ENCODE results near the gene TICRR.

TICRR gene

DNA sequence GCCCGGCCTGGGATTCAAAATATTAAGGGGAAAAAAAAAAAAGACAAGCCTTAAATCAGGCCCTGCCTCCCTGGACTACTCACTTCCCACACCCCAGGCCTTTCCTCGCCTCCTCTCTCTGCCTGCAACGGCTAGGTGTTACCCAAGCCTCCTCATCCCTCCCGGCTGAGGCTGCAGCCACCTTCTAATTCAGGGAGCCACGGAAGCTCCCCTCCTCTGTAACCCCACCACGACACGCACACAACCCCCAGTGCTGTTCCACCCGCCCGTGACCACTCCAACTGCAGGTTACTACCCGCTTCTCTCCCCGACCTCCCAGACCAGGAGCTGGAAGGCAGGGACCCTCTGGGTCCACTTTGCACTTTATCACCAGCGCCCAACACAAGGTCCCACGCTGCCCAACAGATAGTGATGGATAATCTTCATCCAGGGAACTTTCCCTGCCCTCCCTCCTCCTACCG lies 79.1 kb downstream of the TICRR start:
- Mint-ChIP-seq H3K4me1 (peaks cover 12% of the 10 kb centered on the region), H3K27me3 (peaks cover 64% of the 10 kb centered on the region), H3K36me3 (ENCODE audit: insufficient read depth) (no peaks in the 10 kb centered on the region), H3K27ac (ENCODE audit: low read depth) (no peak overlapping the region), H3K9me3 (no peaks in the 10 kb centered on the region), H3K4me3 (peak overlapping the region; percentile 64)
- DNase-seq (ENCODE audit: low spot score in 2 of 2) (no peak), ATAC-seq (replicated peaks; ENCODE audit: extremely low read depth, poor library complexity, severe bottlenecking) (no peak)

- Mint-ChIP-seq H3K4me3 (peak within 1 kb of the TSS; percentile 64), H3K9me3 (no peaks in the 10 kb centered on the region), H3K27ac (ENCODE audit: low read depth) (no peak within 1 kb of the TSS), H3K4me1 (peaks cover 12% of the 10 kb centered on the region), H3K27me3 (peaks cover 72% of the 10 kb centered on the region), H3K36me3 (ENCODE audit: insufficient read depth) (no peaks in the 10 kb centered on the region)
- ATAC-seq (replicated peaks; ENCODE audit: extremely low read depth, poor library complexity, severe bottlenecking) (peak; percentile 40), DNase-seq (ENCODE audit: low spot score in 2 of 2) (no peak)
Measured at GRCh38 chr15:89654847-89655805, 79.9 kb downstream of the TICRR start, which contains the start of gene KIF7. Gene KIF7 (minus strand): TSS chr15:89655467. CDS start chr15:89652930, 2,537 bp downstream.

DNA sequence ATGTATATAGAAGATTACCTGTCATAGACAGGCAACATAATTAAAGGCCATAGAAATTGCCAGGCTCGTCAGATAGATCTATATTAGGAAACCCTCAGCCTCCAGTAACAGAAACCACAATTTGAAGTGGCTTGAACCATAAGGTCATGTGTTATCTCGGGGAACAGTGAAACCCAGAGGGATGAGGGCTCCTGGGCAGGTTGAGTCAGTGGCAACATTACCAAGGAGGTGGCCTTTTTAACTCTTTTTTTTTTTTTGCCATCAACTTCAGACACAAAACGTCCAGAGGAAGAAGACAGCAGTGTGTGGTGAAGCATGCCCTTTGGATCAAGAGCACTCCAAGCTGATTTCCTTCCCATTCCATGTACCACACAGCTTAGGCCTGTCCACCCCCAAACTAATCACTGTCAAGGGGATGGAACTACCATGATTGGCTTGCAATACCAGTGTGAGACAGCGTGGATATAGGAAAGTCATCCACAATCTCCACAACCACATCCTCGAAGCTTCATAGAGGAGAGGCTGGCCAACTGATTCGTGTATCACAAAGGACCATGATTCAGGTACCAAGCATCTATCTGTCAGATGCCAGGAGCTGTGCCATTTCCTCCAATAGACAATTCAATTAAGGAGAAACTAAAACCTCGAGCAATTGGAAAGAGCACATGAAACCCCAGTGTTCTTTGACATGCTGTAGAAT lies 81.0 kb downstream of the TICRR start:
- peak overlapping the region; percentile 64 for H3K4me3 Mint-ChIP-seq
- H3K27ac Mint-ChIP-seq (ENCODE audit: low read depth) = no peak overlapping the region
- no peaks in the 10 kb centered on the region for H3K36me3 Mint-ChIP-seq (ENCODE audit: insufficient read depth)
- peaks cover 12% of the 10 kb centered on the region for H3K4me1 Mint-ChIP-seq
- H3K9me3 Mint-ChIP-seq = no peaks in the 10 kb centered on the region
- no peak for DNase-seq (ENCODE audit: low spot score in 2 of 2)
- no peak for ATAC-seq (replicated peaks; ENCODE audit: extremely low read depth, poor library complexity, severe bottlenecking)
- peaks cover 83% of the 10 kb centered on the region for H3K27me3 Mint-ChIP-seq

DNA sequence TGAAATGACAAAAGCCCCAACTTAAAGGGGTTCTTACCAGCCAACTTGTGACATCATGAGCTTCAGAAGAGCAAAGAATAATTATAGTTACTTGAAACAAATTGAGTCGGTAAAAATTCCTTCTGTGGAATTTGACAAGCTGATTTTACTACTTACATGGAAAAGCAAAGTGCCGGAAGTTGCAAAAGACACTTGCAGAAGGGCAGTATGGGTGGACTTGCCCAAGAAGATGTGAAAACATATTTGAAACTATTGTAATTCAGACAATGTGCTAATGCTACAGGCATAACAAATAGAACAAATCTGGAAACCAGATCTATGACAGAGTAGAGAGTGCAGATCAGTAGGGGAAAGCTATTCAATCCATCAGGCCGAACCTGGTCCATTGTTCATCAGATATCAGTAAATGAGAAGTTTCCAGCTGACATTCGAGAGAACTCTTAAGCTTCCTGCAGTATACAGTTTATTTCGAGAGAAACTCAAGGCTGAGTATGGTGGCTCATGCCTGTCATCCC lies 82.5 kb downstream of the TICRR start:
- Mint-ChIP-seq H3K4me3 (no peak overlapping the region), H3K27ac (ENCODE audit: low read depth) (no peak overlapping the region), H3K27me3 (peaks cover 82% of the 10 kb centered on the region), H3K4me1 (peaks cover 12% of the 10 kb centered on the region), H3K36me3 (ENCODE audit: insufficient read depth) (no peaks in the 10 kb centered on the region), H3K9me3 (no peaks in the 10 kb centered on the region)
- no peak for ATAC-seq (replicated peaks; ENCODE audit: extremely low read depth, poor library complexity, severe bottlenecking)
- no peak for DNase-seq (ENCODE audit: low spot score in 2 of 2)

DNA sequence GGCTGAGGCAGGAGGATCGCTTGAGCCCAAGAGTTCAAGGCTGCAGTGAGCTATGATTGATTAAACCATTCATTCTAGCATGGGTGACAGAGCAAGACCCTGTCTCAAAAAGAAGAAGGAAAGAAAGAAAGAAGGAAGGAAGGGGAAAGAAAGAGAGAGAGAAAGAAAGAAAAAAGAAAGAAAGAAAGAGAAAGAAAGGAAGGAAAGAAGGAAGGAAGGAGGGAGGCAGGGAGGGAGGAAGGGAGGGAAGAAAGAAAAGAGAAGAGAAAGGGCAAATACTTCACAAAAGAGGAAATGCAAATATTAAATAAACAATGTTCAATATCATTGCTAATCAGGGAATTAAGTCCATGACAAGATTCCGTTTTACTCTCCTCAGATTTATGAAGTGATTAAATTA lies 84.0 kb downstream of the TICRR start:
- ATAC-seq (replicated peaks; ENCODE audit: extremely low read depth, poor library complexity, severe bottlenecking) = no peak
- H3K4me3 Mint-ChIP-seq = no peak overlapping the region
- peaks cover 77% of the 10 kb centered on the region for H3K27me3 Mint-ChIP-seq

GRCh38 chr15:89660556-89660955 lies 85.3 kb downstream of the TICRR start:
- Mint-ChIP-seq H3K4me1 (peaks cover 3% of the 10 kb centered on the region), H3K27ac (ENCODE audit: low read depth) (no peak overlapping the region), H3K4me3 (no peak overlapping the region), H3K9me3 (no peaks in the 10 kb centered on the region), H3K27me3 (peaks cover 72% of the 10 kb centered on the region), H3K36me3 (ENCODE audit: insufficient read depth) (no peaks in the 10 kb centered on the region)
- DNase-seq (ENCODE audit: low spot score in 2 of 2) (no peak), ATAC-seq (replicated peaks; ENCODE audit: extremely low read depth, poor library complexity, severe bottlenecking) (no peak)

More for the DNA sequence above, 84.0 kb downstream of the TICRR start:
- Mint-ChIP-seq H3K9me3 (no peaks in the 10 kb centered on the region), H3K27ac (ENCODE audit: low read depth) (no peak overlapping the region), H3K36me3 (ENCODE audit: insufficient read depth) (no peaks in the 10 kb centered on the region), H3K4me1 (peaks cover 12% of the 10 kb centered on the region)
- DNase-seq (ENCODE audit: low spot score in 2 of 2) = no peak

GRCh38 chr15:89662893-89663626 lies 87.8 kb downstream of the TICRR start:
- no peak for DNase-seq (ENCODE audit: low spot score in 2 of 2)
- Mint-ChIP-seq H3K36me3 (ENCODE audit: insufficient read depth) (no peaks in the 10 kb centered on the region), H3K27me3 (peaks cover 64% of the 10 kb centered on the region), H3K4me3 (no peak overlapping the region), H3K9me3 (no peaks in the 10 kb centered on the region), H3K27ac (ENCODE audit: low read depth) (no peak overlapping the region), H3K4me1 (no peaks in the 10 kb centered on the region)
- ATAC-seq (replicated peaks; ENCODE audit: extremely low read depth, poor library complexity, severe bottlenecking) = no peak

- DNase-seq (ENCODE audit: low spot score in 2 of 2) (no peak), ATAC-seq (replicated peaks; ENCODE audit: extremely low read depth, poor library complexity, severe bottlenecking) (no peak)
- no peaks in the 10 kb centered on the region for H3K9me3 Mint-ChIP-seq
- H3K27me3 Mint-ChIP-seq = peaks cover 54% of the 10 kb centered on the region
- H3K36me3 Mint-ChIP-seq (ENCODE audit: insufficient read depth) = no peaks in the 10 kb centered on the region
- H3K27ac Mint-ChIP-seq (ENCODE audit: low read depth) = no peak overlapping the region
- H3K4me1 Mint-ChIP-seq = no peaks in the 10 kb centered on the region
- H3K4me3 Mint-ChIP-seq = peak overlapping the region; percentile 0
Measured at GRCh38 chr15:89664441-89665350, 89.4 kb downstream of the TICRR start.

GRCh38 chr15:89665449-89666181 lies 90.3 kb downstream of the TICRR start:
- no peak overlapping the region for H3K27ac Mint-ChIP-seq (ENCODE audit: low read depth)
- H3K27me3 Mint-ChIP-seq = peaks cover 45% of the 10 kb centered on the region
- no peak overlapping the region for H3K4me3 Mint-ChIP-seq
- DNase-seq (ENCODE audit: low spot score in 2 of 2) (no peak), ATAC-seq (replicated peaks; ENCODE audit: extremely low read depth, poor library complexity, severe bottlenecking) (no peak)
- H3K4me1 Mint-ChIP-seq = no peaks in the 10 kb centered on the region
- H3K36me3 Mint-ChIP-seq (ENCODE audit: insufficient read depth) = no peaks in the 10 kb centered on the region
- H3K9me3 Mint-ChIP-seq = no peaks in the 10 kb centered on the region

GRCh38 chr15:89666184-89666857 lies 91.1 kb downstream of the TICRR start:
- ATAC-seq (replicated peaks; ENCODE audit: extremely low read depth, poor library complexity, severe bottlenecking) = no peak
- DNase-seq (ENCODE audit: low spot score in 2 of 2) = no peak
- no peaks in the 10 kb centered on the region for H3K9me3 Mint-ChIP-seq
- H3K36me3 Mint-ChIP-seq (ENCODE audit: insufficient read depth) = no peaks in the 10 kb centered on the region
- no peak overlapping the region for H3K27ac Mint-ChIP-seq (ENCODE audit: low read depth)
- H3K4me3 Mint-ChIP-seq = no peak overlapping the region
- no peaks in the 10 kb centered on the region for H3K4me1 Mint-ChIP-seq
- H3K27me3 Mint-ChIP-seq = peaks cover 38% of the 10 kb centered on the region
